GM19043 (cell line): ENCODE data around the gene TMEM33.
"Not testable (repeated sequence)": the region's sequence is repeated elsewhere in the genome, so short reads cannot be mapped to it uniquely, and the experiment has no call there.

Source experiments
- ATAC-seq: cut with Tn5 transposase; IDR thresholded peaks from one replicate; pipeline ENCODE4 v1.9.1; 2021; ENCODE audit warnings: low read depth; ENCODE audit not compliant: unreplicated experiment

Gene TMEM33

GRCh38 chr4:41934901-41935651, at the start of gene TMEM33:
TMEM33 (plus strand) TSS chr4:41935429; CDS start chr4:41935485, 56 bp downstream.
- peak; percentile 89 for ATAC-seq

GRCh38 chr4:41885456-41885855, 49.8 kb upstream of the TMEM33 start:
- no peak for ATAC-seq

GRCh38 chr4:41887277-41887676, 48.0 kb upstream of the TMEM33 start:
- ATAC-seq = no peak

GRCh38 chr4:41887821-41888686, 47.2 kb upstream of the TMEM33 start:
- ATAC-seq = no peak

- ATAC-seq = no peak
Measured at GRCh38 chr4:41888687-41889074, 46.5 kb upstream of the TMEM33 start.

GRCh38 chr4:41889317-41889716, 45.9 kb upstream of the TMEM33 start:
- no peak for ATAC-seq

GRCh38 chr4:41890085-41890484, 45.1 kb upstream of the TMEM33 start:
- ATAC-seq = no peak

- ATAC-seq = no peak
Measured at GRCh38 chr4:41896648-41897047, 38.6 kb upstream of the TMEM33 start.

- ATAC-seq = no peak
Measured at GRCh38 chr4:41897698-41898097, 37.5 kb upstream of the TMEM33 start.

- ATAC-seq = not testable (repeated sequence)
Measured at GRCh38 chr4:41909136-41909535, 26.1 kb upstream of the TMEM33 start.

- no peak for ATAC-seq
Measured at GRCh38 chr4:41912546-41912945, 22.7 kb upstream of the TMEM33 start.

- no peak for ATAC-seq
Measured at GRCh38 chr4:41913509-41913908, 21.7 kb upstream of the TMEM33 start.

GRCh38 chr4:41918278-41918677, 17.0 kb upstream of the TMEM33 start:
- ATAC-seq = no peak

- not testable (repeated sequence) for ATAC-seq
Measured at GRCh38 chr4:41920416-41920815, 14.8 kb upstream of the TMEM33 start.

- no peak for ATAC-seq
Measured at GRCh38 chr4:41921476-41921875, 13.8 kb upstream of the TMEM33 start.

- ATAC-seq = no peak
Measured at GRCh38 chr4:41927796-41928499, 7.3 kb upstream of the TMEM33 start.

GRCh38 chr4:41930139-41930831, 4.9 kb upstream of the TMEM33 start:
- ATAC-seq = no peak

- ATAC-seq = no peak
Measured at GRCh38 chr4:41932988-41933387, 2.2 kb upstream of the TMEM33 start.

GRCh38 chr4:41933997-41934503, 1.2 kb upstream of the TMEM33 start:
- ATAC-seq = no peak

GRCh38 chr4:41934514-41934900, 722 bp upstream of the TMEM33 start:
- ATAC-seq = no peak
